Measurements from ENCODE around the gene GNA12. TPM values are rescaled to one million over a fixed set of nuclear protein-coding genes. Genes with fewer than 3 reads are reported as not detected.

The GNA12 gene
- total and polyA plus RNA-seq, 9 of the 15 experiments (the other 6 are each of a cell fraction or from before 2014, with no cell fraction given), result 0.65 to 32.7 (median 9.6) TPM

- TF ChIP-seq HDAC2 (IDR thresholded peaks at IDR 0.05) (peak; percentile 87), ILK (tag; IDR thresholded peaks at IDR 0.05; ENCODE audit: borderline replicate concordance, low read depth) (no peak), ZNF785 (CRISPR knock-in tag; IDR thresholded peaks at IDR 0.05) (no peak), NCOR1 (IDR thresholded peaks at IDR 0.05) (peak; percentile 81), ZNF76 (CRISPR knock-in tag; IDR thresholded peaks at IDR 0.05; ENCODE audit: borderline replicate concordance) (peak; percentile 62; the same call in 1 of the 2 replicates), POLR2AphosphoS5 (IDR thresholded peaks at IDR 0.05; ENCODE audit: control insufficient read depth, insufficient read depth, low read depth, low read length) (peak; percentile 64), MNT (conservative IDR thresholded peaks at IDR 0.05) (peak; percentile 88 to 93), SNAPC5 (CRISPR knock-in tag; IDR thresholded peaks at IDR 0.05) (no peak), FOXM1 (IDR thresholded peaks at IDR 0.05; ENCODE audit: low read depth) (peak; percentile 83), FOXM1 (CRISPR knock-in tag; IDR thresholded peaks at IDR 0.05; ENCODE audit: low read depth) (no peak), YY1 (IDR thresholded peaks at IDR 0.05; ENCODE audit: borderline replicate concordance in 1 of 3, control insufficient read depth in 1 of 3, extremely low read depth in 1 of 3, insufficient read depth in 3 of 3, insufficient read length in 1 of 3, insufficient replicate concordance in 2 of 3, low read depth in 1 of 3, low read length in 2 of 3) (peak in 1 of 3 experiments; percentile 6), POLR2A (conservative IDR thresholded peaks at IDR 0.05) (peak; percentile 58; the same call in 1 of the 2 replicates), EHMT2 (IDR thresholded peaks at IDR 0.05) (no peak), SPI1 (IDR thresholded peaks at IDR 0.05; ENCODE audit: borderline replicate concordance, low read depth, low read length) (peak; percentile 70; the same call in 1 of the 2 replicates)
- TF ChIP-seq, protein P1, sequence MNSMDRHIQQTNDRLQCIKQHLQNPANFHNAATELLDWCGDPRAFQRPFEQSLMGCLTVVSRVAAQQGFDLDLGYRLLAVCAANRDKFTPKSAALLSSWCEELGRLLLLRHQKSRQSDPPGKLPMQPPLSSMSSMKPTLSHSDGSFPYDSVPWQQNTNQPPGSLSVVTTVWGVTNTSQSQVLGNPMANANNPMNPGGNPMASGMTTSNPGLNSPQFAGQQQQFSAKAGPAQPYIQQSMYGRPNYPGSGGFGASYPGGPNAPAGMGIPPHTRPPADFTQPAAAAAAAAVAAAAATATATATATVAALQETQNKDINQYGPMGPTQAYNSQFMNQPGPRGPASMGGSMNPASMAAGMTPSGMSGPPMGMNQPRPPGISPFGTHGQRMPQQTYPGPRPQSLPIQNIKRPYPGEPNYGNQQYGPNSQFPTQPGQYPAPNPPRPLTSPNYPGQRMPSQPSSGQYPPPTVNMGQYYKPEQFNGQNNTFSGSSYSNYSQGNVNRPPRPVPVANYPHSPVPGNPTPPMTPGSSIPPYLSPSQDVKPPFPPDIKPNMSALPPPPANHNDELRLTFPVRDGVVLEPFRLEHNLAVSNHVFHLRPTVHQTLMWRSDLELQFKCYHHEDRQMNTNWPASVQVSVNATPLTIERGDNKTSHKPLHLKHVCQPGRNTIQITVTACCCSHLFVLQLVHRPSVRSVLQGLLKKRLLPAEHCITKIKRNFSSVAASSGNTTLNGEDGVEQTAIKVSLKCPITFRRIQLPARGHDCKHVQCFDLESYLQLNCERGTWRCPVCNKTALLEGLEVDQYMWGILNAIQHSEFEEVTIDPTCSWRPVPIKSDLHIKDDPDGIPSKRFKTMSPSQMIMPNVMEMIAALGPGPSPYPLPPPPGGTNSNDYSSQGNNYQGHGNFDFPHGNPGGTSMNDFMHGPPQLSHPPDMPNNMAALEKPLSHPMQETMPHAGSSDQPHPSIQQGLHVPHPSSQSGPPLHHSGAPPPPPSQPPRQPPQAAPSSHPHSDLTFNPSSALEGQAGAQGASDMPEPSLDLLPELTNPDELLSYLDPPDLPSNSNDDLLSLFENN (IDR thresholded peaks at IDR 0.05; ENCODE audit: low read depth in 2 of 2, low read length in 2 of 2), result 0 out of 4 replicates have a peak, but pooled peaks of 1 of the 2 experiments have one; percentile 25
- TF ChIP-seq, protein P2, sequence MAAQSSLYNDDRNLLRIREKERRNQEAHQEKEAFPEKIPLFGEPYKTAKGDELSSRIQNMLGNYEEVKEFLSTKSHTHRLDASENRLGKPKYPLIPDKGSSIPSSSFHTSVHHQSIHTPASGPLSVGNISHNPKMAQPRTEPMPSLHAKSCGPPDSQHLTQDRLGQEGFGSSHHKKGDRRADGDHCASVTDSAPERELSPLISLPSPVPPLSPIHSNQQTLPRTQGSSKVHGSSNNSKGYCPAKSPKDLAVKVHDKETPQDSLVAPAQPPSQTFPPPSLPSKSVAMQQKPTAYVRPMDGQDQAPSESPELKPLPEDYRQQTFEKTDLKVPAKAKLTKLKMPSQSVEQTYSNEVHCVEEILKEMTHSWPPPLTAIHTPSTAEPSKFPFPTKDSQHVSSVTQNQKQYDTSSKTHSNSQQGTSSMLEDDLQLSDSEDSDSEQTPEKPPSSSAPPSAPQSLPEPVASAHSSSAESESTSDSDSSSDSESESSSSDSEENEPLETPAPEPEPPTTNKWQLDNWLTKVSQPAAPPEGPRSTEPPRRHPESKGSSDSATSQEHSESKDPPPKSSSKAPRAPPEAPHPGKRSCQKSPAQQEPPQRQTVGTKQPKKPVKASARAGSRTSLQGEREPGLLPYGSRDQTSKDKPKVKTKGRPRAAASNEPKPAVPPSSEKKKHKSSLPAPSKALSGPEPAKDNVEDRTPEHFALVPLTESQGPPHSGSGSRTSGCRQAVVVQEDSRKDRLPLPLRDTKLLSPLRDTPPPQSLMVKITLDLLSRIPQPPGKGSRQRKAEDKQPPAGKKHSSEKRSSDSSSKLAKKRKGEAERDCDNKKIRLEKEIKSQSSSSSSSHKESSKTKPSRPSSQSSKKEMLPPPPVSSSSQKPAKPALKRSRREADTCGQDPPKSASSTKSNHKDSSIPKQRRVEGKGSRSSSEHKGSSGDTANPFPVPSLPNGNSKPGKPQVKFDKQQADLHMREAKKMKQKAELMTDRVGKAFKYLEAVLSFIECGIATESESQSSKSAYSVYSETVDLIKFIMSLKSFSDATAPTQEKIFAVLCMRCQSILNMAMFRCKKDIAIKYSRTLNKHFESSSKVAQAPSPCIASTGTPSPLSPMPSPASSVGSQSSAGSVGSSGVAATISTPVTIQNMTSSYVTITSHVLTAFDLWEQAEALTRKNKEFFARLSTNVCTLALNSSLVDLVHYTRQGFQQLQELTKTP (IDR thresholded peaks at IDR 0.05; ENCODE audit: low read depth in 1 of 2, partially characterized antibody in 2 of 2), result peak in 1 of 2 experiments; percentile 65
These were observed 126.5 kb downstream of the GNA12 start (continued) for GRCh38 chr7:2717293-2718261.

All from K562 (cell line).